Stomach (tissue), 4 donors: ENCODE data around the gene LCP2.

Source experiments
- CTCF ChIP-seq, 7 experiments: fragments of 450-650 bp in 4 of 7; fragments of 200-600 bp in 3 of 7; sonication (generic) in 3 of 7; IDR thresholded peaks; one replicate each; pipeline ENCODE4 v1.5.1; 2016 to 2019; ENCODE audit warnings: antibody characterized with exemption in 7 of 7, control low read depth in 2 of 7, mild to moderate bottlenecking in 1 of 7
- POLR2AphosphoS5 ChIP-seq, 3 donors: sonication (generic); formaldehyde crosslinking; IDR thresholded peaks; one replicate each; pipeline ENCODE4 v1.6.1; 2016; ENCODE audit warnings: antibody characterized with exemption in 3 of 3

DNA sequence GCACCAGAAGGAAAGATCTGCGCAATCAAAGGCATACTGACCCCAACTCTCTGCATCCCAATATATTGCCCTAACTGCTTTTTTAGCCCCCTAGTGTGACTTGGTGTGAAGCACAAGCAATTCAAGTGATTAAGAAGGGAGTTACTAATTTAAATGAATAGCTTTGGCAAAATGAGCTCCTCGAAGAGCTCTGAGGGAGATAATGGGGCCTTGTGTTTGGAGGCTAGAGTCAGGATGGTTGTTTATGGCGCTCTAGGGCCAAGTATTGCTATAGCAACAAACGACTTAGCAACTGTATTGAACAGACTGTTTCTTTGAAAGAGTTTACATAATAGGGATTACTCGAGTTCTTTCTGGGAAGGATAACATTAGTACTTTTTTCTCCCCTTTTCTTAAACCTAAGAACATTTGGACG lies 76.2 kb downstream of the LCP2 start:
- TF ChIP-seq CTCF (IDR thresholded peaks at IDR 0.05) (no peak), POLR2AphosphoS5 (IDR thresholded peaks at IDR 0.05) (no peak)
